Measurements from ENCODE around the gene PREX1.
A peak's percentile ranks its signal among the peaks of the same experiment; 100 is the strongest.

The PREX1 gene

GRCh38 chr20:48748556-48748955, 79.2 kb downstream of the PREX1 start:
- Mint-ChIP-seq H3K9me3 (peaks cover under 1% of the 10 kb centered on the region), H3K27me3 (no peaks in the 10 kb centered on the region), H3K36me3 (ENCODE audit: low read depth) (peaks cover 33% of the 10 kb centered on the region), H3K4me3 (peak overlapping the region; percentile 15), H3K27ac (peak overlapping the region; percentile 72), H3K4me1 (peaks cover 66% of the 10 kb centered on the region)
- ATAC-seq (no peak), DNase-seq (no peak)

GRCh38 chr20:48747840-48748414, 79.9 kb downstream of the PREX1 start:
- H3K4me3 Mint-ChIP-seq: peak overlapping the region; percentile 15
- DNase-seq: no peak
- no peaks in the 10 kb centered on the region for H3K27me3 Mint-ChIP-seq
- peaks cover 32% of the 10 kb centered on the region for H3K36me3 Mint-ChIP-seq (ENCODE audit: low read depth)
- peak overlapping the region; percentile 72 for H3K27ac Mint-ChIP-seq
- ATAC-seq: no peak
- H3K4me1 Mint-ChIP-seq: peaks cover 59% of the 10 kb centered on the region
- H3K9me3 Mint-ChIP-seq: no peaks in the 10 kb centered on the region

- no peaks in the 10 kb centered on the region for H3K9me3 Mint-ChIP-seq
- DNase-seq (no peak), ATAC-seq (no peak)
- H3K27ac Mint-ChIP-seq: no peak overlapping the region
- H3K4me3 Mint-ChIP-seq: no peak overlapping the region
- no peaks in the 10 kb centered on the region for H3K27me3 Mint-ChIP-seq
- H3K36me3 Mint-ChIP-seq (ENCODE audit: low read depth): peaks cover 21% of the 10 kb centered on the region
- peaks cover 39% of the 10 kb centered on the region for H3K4me1 Mint-ChIP-seq
Observed at GRCh38 chr20:48745330-48745729, 82.5 kb downstream of the PREX1 start.

DNA sequence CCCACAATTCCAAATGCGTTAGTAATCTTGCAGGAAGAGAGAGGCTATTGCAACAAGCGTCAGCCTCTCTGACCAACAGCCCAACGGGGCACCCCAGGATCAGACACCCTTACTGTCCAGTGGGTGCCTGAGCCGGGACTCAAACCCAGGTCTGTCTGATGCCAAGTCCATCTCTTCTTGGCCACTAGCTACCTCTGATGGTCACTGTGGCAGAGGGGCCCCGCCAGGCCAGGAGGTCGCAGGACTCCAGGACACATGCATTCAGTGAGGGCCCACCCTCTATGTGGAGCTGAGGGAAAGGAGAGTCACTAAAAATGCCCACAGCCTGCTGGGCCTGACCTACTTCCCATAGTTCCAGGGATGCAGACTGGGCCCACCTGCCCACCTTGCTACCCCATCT, 83.3 kb downstream of the PREX1 start:
- no peak overlapping the region for H3K27ac Mint-ChIP-seq
- DNase-seq (no peak), ATAC-seq (no peak)
- H3K36me3 Mint-ChIP-seq (ENCODE audit: low read depth): peaks cover 19% of the 10 kb centered on the region
- H3K4me1 Mint-ChIP-seq: peaks cover 40% of the 10 kb centered on the region
- H3K27me3 Mint-ChIP-seq: no peaks in the 10 kb centered on the region
- no peak overlapping the region for H3K4me3 Mint-ChIP-seq
- H3K9me3 Mint-ChIP-seq: no peaks in the 10 kb centered on the region

DNA sequence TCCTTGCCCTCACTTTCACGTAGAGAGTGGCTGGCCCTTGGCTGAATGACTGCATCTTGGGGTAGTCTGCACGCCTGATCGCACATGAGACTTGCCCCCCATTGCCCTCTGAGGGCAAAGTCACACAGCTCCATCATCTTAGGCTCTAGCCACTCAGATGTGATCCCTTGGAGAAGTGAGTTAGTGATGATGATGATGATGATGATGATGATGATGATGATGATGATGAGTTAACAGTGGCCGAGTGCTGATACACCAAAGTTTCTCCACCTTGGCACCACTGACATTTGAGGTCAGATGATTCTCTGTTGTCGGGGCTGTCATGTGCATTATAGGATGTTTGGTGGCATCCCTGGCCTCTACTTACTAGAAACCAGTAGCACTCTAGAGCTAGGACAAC, 84.0 kb downstream of the PREX1 start:
- Mint-ChIP-seq H3K4me1 (peaks cover 40% of the 10 kb centered on the region), H3K9me3 (no peaks in the 10 kb centered on the region), H3K4me3 (no peak overlapping the region), H3K36me3 (ENCODE audit: low read depth) (peaks cover 19% of the 10 kb centered on the region), H3K27ac (peak overlapping the region; percentile 43), H3K27me3 (no peaks in the 10 kb centered on the region)
- ATAC-seq (no peak), DNase-seq (no peak)

- Mint-ChIP-seq H3K27ac (peak overlapping the region; percentile 43), H3K36me3 (ENCODE audit: low read depth) (peaks cover 22% of the 10 kb centered on the region), H3K4me3 (no peak overlapping the region), H3K27me3 (no peaks in the 10 kb centered on the region), H3K9me3 (no peaks in the 10 kb centered on the region), H3K4me1 (peaks cover 40% of the 10 kb centered on the region)
- DNase-seq (no peak), ATAC-seq (no peak)
Observed at GRCh38 chr20:48742912-48743680, 84.7 kb downstream of the PREX1 start.

GRCh38 chr20:48742233-48742632, 85.6 kb downstream of the PREX1 start:
- no peak for ATAC-seq
- DNase-seq: no peak
- Mint-ChIP-seq H3K4me3 (no peak overlapping the region), H3K4me1 (peaks cover 41% of the 10 kb centered on the region), H3K9me3 (no peaks in the 10 kb centered on the region), H3K27ac (no peak overlapping the region), H3K27me3 (no peaks in the 10 kb centered on the region), H3K36me3 (ENCODE audit: low read depth) (peaks cover 30% of the 10 kb centered on the region)

DNA sequence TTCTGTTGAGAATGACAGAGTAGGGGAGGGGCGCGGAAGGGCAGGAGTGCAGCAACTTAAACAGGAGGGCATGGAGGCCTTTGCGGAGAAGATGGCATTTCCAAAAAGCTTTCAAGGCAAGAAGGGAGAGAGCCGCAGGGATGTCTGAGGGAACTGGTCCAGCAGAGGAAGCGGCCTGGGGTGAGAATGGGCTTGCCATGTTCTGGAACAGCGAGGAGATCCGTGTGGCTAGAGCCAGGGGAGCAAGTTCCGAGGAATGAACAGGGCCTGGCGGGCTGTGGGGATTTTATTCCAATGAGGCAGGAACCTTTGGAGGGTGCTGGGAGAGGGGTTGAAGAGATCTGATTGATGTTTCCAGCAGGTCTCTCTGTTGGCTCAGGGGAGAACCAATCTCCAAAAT, 86.1 kb downstream of the PREX1 start:
- Mint-ChIP-seq H3K36me3 (ENCODE audit: low read depth) (peaks cover 36% of the 10 kb centered on the region), H3K4me3 (no peak overlapping the region), H3K4me1 (peaks cover 47% of the 10 kb centered on the region), H3K9me3 (no peaks in the 10 kb centered on the region), H3K27me3 (no peaks in the 10 kb centered on the region), H3K27ac (peak overlapping the region; percentile 5)
- ATAC-seq (no peak), DNase-seq (no peak)

- Mint-ChIP-seq H3K36me3 (ENCODE audit: low read depth) (peaks cover 41% of the 10 kb centered on the region), H3K27me3 (no peaks in the 10 kb centered on the region), H3K27ac (no peak overlapping the region), H3K9me3 (no peaks in the 10 kb centered on the region), H3K4me1 (peaks cover 55% of the 10 kb centered on the region), H3K4me3 (no peak overlapping the region)
- ATAC-seq: no peak
- no peak for DNase-seq
Observed at GRCh38 chr20:48740712-48741111, 87.1 kb downstream of the PREX1 start.

DNA sequence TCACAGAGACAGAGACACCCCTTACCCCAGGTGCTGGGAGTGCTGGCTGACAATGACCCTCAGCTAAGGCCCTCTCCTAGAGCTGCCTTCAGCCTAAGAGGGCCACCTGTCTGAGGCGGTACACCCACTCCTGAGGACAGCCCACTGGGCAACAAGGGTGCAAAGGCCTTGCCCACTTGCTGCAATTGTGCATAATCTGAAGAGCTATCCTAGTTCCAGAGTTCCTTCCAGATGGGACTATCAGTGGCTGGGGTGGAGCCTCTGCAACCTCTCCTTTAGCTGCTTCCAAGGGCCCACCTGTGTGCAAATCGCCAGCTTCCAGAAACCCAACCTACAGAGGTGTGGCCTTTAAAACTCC, 87.5 kb downstream of the PREX1 start:
- no peak for ATAC-seq
- no peak for DNase-seq
- no peak overlapping the region for H3K4me3 Mint-ChIP-seq
- peaks cover 41% of the 10 kb centered on the region for H3K36me3 Mint-ChIP-seq (ENCODE audit: low read depth)
- peak overlapping the region; percentile 96 for H3K27ac Mint-ChIP-seq
- peaks cover 60% of the 10 kb centered on the region for H3K4me1 Mint-ChIP-seq
- no peaks in the 10 kb centered on the region for H3K9me3 Mint-ChIP-seq
- H3K27me3 Mint-ChIP-seq: no peaks in the 10 kb centered on the region

DNA sequence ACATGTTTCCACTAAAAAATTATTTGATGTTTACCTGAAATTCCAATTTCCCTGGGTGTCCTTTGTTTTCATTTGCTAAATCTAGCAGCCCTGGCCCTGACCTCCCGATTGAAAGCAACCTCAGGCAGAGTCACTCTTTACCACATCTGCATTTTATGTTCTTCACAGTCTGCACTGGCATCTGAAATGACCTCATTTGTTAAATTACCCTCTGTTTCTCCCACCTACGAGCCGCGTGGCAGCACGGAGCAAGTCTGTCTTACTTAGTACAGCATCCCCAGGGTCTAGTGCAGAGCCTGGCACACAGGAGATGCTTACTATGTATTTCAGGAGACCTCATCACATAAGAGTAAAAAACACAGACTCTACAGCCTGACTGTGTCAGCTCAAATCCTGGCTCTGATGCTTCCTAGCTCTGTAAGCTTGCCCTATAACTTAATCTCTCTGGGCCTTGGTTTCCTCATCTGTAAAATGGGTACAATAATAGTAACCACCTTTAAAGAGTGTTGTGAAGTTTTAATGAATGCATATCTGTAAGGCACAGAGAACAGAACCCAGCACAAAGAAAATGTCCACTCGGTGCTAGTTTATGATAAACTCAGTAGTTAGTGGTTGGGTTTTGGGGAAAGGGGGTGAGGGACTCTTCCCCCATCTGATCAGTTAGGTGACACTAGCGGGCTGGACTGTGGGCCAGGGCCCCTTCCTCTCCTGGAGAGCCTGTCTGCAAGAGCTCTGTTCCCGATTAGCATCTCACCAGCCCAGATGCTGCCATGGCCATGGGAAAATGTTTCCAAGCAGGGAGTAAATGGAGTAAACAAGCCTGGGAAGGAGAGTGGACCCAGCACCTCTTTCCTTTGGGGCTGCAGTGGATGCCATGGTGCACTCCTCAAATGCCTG, 88.2 kb downstream of the PREX1 start:
- Mint-ChIP-seq H3K4me1 (peaks cover 64% of the 10 kb centered on the region), H3K27ac (peak overlapping the region; percentile 96), H3K27me3 (no peaks in the 10 kb centered on the region), H3K36me3 (ENCODE audit: low read depth) (peaks cover 41% of the 10 kb centered on the region), H3K4me3 (peak overlapping the region; percentile 61), H3K9me3 (no peaks in the 10 kb centered on the region)
- DNase-seq (peak; percentile 44), ATAC-seq (peak; percentile 60)

DNA sequence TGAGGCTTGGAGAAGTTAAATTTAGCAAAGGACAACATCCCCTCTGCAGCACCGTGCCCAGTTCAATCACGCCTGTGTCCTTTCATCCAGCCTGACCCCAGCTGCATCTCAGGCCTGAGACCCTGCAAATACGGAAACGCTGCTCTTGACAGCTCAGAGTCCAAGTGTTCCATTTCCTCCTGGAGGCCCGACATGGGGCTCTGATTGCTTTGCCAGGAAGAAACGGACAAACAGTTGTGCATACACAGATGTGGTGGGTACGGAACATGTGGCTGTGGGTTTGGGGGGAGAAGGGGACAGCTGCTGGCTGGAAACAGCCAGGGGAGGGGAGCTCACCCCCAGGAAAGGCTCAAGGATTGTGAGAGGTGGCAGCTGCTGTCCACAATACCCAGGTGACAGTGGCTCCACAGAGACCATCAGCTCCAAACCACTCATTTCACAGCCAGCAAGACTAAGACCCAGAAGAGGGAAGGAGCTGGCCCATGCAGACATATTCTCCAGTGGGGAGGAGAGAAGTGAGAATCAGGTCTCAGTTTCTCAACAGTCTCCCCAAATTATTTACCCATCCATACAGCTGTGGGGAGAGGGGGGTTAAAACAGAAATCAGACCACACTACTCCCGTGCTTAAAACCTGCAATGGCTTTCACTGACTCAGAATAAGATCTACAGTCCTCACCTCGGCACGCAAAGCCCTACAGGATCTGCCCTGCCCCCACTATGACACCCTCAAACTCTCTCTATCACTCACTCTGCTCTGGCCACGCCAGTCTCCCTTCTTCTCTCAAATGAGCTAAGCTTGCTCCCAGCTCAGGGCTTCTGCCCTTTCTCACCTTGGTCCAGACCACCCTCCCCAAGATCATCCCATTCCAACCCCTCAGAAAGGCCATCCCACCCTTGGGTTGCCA, 89.1 kb downstream of the PREX1 start:
- peaks cover 62% of the 10 kb centered on the region for H3K4me1 Mint-ChIP-seq
- peaks cover 38% of the 10 kb centered on the region for H3K36me3 Mint-ChIP-seq (ENCODE audit: low read depth)
- H3K9me3 Mint-ChIP-seq: no peaks in the 10 kb centered on the region
- ATAC-seq: peak; percentile 87
- H3K4me3 Mint-ChIP-seq: peak overlapping the region; percentile 61
- peak overlapping the region; percentile 96 for H3K27ac Mint-ChIP-seq
- peak; percentile 79 for DNase-seq
- no peaks in the 10 kb centered on the region for H3K27me3 Mint-ChIP-seq

- Mint-ChIP-seq H3K4me1 (peaks cover 67% of the 10 kb centered on the region), H3K4me3 (peak overlapping the region; percentile 61), H3K9me3 (no peaks in the 10 kb centered on the region), H3K36me3 (ENCODE audit: low read depth) (peaks cover 38% of the 10 kb centered on the region), H3K27me3 (no peaks in the 10 kb centered on the region), H3K27ac (peak overlapping the region; percentile 96)
- DNase-seq (no peak), ATAC-seq (no peak)
Observed at GRCh38 chr20:48738094-48738398, 89.8 kb downstream of the PREX1 start.

DNA sequence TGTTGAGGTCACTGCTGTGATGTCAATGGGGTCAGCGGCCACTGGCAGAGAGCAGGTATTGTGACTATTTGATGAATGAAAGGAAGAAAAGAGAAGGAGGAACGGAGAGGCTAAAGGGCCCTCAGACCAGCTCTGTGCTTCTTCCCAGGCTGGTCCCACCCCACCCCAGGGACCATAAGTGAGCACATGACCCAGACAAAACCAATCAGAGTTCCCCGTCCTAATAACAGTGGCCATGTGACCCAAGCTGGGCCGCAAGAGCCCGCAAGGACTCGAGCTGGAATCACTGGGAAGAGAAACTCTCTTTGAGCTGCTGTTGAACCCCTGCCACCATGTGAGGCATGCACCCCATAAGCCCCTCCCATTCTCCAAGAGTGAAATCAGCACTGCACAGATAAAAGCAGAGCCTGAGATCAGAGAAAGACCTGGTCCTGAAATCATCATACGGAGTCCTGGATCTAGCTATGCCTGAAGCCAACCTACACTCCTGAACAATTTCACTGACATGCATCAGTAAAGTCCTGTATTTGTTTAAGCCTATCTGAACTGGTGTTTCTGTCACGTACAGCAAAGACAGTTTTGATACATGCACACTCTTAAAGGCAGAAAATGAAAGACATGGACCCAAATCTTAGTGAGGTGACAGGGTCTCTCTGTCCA, 90.2 kb downstream of the PREX1 start:
- Mint-ChIP-seq H3K27ac (peak overlapping the region; percentile 96), H3K4me3 (peak overlapping the region; percentile 3), H3K36me3 (ENCODE audit: low read depth) (peaks cover 40% of the 10 kb centered on the region), H3K9me3 (no peaks in the 10 kb centered on the region), H3K27me3 (no peaks in the 10 kb centered on the region), H3K4me1 (peaks cover 68% of the 10 kb centered on the region)
- ATAC-seq: no peak
- no peak for DNase-seq
